OCI-LY1 (cell line): ENCODE results near the gene SUN2.

Experiments
- CTCF ChIP-seq: fragments of 200-600 bp; sonication (generic), shearing (Covaris generic); IDR thresholded peaks from 2 replicates; pipeline ENCODE4 v1.5.1; 2017; ENCODE audit warnings: mild to moderate bottlenecking, antibody characterized with exemption, low read length, moderate library complexity, mixed read lengths
- EZH2 ChIP-seq: fragments of 200-600 bp; sonication (generic), shearing (Covaris generic); IDR thresholded peaks from 2 replicates; pipeline ENCODE4 v1.8.0; 2017; ENCODE audit warnings: borderline replicate concordance, mixed run types, mild to moderate bottlenecking, antibody characterized with exemption, low read length, moderate library complexity, mixed read lengths

DNA sequence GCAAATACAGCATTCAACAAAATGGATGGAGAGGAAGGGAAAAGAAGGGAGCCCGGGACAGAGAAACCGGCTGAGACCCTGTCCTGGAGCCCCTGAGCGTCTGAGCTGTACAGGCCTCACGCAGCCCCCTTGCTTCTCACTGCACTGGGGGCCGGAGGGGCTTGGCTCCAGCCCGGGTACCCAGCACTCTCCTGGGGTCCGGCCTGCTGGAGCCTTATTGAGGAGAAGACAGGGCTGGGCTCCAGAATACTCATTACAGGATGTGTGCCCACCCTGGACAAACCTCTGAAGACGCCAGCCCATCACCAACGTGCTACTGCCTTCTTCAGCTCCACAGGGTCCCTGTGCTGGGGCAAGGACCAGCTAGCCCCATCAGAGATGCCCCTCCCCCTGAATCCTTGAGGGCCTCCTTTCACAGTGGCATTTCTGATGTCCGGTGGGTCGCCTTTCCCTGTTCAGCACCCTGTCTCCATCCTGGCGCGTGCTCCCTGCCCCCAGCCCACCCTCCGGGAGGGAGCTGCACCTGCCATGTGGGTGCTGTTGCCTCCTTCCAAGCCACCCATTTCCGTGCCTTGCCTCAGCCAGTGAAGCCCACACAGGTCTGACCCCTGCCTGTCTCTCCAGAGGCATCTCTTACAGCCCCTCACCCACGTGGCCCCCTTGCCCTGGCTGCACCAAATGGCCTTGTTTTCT lies 14.6 kb upstream of the SUN2 start:
- no peak for TF ChIP-seq CTCF
- TF ChIP-seq EZH2: no peak
